ENCODE results near the gene SFSWAP. TPM values are rescaled to one million over a fixed set of nuclear protein-coding genes. Genes with fewer than 3 reads are reported as not detected.
"Not testable (repeated sequence)": the region's sequence is repeated elsewhere in the genome, so short reads cannot be mapped to it uniquely, and the experiment has no call there.

The SFSWAP gene
- polyA plus RNA-seq, 1 donor from 2014 or later: 56.6 TPM

DNA sequence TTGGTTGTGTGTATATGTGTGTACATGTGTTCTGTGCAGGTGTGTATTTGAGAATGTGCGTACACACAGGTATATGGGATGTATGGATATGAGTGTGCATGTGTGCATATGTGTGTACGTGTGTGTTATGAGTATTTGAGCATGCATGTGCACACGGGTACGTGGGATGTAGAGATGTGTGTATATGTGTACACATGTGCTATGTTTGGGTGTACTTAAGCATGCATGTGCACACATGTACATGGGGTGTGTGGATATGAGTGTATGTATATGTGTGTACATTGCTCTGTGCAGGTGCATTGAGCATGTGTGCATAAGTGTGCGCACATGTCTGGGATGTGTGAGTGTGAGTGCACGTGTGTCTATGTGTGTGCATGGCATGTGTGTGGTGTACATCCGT is 34.3 kb upstream of the SFSWAP start:
- Histone ChIP-seq H3K4me3 (ENCODE audit: low read length) (no peak overlapping the region), H3K9ac (ENCODE audit: low read length) (no peak overlapping the region), H3K27me3 (ENCODE audit: insufficient read depth, low read depth, low read length) (no peaks in the 10 kb centered on the region), H3K36me3 (ENCODE audit: insufficient read depth, low read length) (no peaks in the 10 kb centered on the region), H3K9me2 (ENCODE audit: insufficient read depth, low read length) (no peaks in the 10 kb centered on the region), H3K9me3 (ENCODE audit: low read length) (peaks cover 3% of the 10 kb centered on the region), H3K79me2 (replicated peaks; ENCODE audit: insufficient read depth, low read length) (no peaks in the 10 kb centered on the region), H4K20me1 (ENCODE audit: insufficient read depth) (no peaks in the 10 kb centered on the region), H3K4me2 (ENCODE audit: low read length) (no peak overlapping the region), H3K27ac (ENCODE audit: low read length) (no peak overlapping the region), H3F3A (ENCODE audit: insufficient read depth, low read length, poor library complexity, severe bottlenecking) (no peaks in the 10 kb centered on the region), H2AFZ (ENCODE audit: low read depth, low read length) (no peak overlapping the region)
- no peak for TF ChIP-seq POLR2AphosphoS5 (IDR thresholded peaks at IDR 0.05)
- no peak for TF ChIP-seq RAD21 (conservative IDR thresholded peaks at IDR 0.05)
- no peak for TF ChIP-seq MXI1 (conservative IDR thresholded peaks at IDR 0.05; ENCODE audit: poor library complexity, severe bottlenecking)
- TF ChIP-seq TAF1 (IDR thresholded peaks at IDR 0.05; ENCODE audit: low read depth): no peak
- no peak for TF ChIP-seq EZH2 (IDR thresholded peaks at IDR 0.05; ENCODE audit: borderline replicate concordance, insufficient read depth, low read length, poor library complexity, severe bottlenecking)
- TF ChIP-seq, protein P1, sequence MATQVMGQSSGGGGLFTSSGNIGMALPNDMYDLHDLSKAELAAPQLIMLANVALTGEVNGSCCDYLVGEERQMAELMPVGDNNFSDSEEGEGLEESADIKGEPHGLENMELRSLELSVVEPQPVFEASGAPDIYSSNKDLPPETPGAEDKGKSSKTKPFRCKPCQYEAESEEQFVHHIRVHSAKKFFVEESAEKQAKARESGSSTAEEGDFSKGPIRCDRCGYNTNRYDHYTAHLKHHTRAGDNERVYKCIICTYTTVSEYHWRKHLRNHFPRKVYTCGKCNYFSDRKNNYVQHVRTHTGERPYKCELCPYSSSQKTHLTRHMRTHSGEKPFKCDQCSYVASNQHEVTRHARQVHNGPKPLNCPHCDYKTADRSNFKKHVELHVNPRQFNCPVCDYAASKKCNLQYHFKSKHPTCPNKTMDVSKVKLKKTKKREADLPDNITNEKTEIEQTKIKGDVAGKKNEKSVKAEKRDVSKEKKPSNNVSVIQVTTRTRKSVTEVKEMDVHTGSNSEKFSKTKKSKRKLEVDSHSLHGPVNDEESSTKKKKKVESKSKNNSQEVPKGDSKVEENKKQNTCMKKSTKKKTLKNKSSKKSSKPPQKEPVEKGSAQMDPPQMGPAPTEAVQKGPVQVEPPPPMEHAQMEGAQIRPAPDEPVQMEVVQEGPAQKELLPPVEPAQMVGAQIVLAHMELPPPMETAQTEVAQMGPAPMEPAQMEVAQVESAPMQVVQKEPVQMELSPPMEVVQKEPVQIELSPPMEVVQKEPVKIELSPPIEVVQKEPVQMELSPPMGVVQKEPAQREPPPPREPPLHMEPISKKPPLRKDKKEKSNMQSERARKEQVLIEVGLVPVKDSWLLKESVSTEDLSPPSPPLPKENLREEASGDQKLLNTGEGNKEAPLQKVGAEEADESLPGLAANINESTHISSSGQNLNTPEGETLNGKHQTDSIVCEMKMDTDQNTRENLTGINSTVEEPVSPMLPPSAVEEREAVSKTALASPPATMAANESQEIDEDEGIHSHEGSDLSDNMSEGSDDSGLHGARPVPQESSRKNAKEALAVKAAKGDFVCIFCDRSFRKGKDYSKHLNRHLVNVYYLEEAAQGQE (IDR thresholded peaks at IDR 0.05; ENCODE audit: borderline replicate concordance): no peak
- TF ChIP-seq SMC3 (conservative IDR thresholded peaks at IDR 0.05; ENCODE audit: poor library complexity): no peak
- TF ChIP-seq EP300 (conservative IDR thresholded peaks at IDR 0.05; ENCODE audit: poor library complexity, severe bottlenecking): no peak
- TF ChIP-seq, protein P2, sequence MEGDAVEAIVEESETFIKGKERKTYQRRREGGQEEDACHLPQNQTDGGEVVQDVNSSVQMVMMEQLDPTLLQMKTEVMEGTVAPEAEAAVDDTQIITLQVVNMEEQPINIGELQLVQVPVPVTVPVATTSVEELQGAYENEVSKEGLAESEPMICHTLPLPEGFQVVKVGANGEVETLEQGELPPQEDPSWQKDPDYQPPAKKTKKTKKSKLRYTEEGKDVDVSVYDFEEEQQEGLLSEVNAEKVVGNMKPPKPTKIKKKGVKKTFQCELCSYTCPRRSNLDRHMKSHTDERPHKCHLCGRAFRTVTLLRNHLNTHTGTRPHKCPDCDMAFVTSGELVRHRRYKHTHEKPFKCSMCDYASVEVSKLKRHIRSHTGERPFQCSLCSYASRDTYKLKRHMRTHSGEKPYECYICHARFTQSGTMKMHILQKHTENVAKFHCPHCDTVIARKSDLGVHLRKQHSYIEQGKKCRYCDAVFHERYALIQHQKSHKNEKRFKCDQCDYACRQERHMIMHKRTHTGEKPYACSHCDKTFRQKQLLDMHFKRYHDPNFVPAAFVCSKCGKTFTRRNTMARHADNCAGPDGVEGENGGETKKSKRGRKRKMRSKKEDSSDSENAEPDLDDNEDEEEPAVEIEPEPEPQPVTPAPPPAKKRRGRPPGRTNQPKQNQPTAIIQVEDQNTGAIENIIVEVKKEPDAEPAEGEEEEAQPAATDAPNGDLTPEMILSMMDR (IDR thresholded peaks at IDR 0.05; ENCODE audit: poor library complexity, severe bottlenecking): no peak

DNA sequence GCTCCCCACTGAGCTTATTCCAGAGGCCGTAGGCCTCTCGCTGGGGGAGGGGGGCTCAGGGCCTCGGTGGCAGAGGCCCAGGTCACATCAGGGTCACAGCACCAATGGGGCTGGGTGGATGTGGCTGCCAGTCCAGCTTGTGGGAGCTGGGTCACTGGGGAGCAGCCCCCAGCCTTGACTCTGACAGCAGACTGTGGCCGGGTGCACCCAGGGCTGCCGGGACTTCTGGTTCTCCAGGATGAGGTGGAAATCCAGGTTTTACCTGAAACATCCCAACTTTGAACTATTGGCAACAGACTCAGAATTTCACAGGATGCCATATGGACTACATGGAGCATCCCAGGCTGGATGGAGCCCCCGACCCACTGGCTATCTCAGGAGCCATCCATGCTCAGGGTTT is 33.8 kb upstream of the SFSWAP start:
- not testable (repeated sequence) for H3K9ac ChIP-seq (ENCODE audit: low read length)

DNA sequence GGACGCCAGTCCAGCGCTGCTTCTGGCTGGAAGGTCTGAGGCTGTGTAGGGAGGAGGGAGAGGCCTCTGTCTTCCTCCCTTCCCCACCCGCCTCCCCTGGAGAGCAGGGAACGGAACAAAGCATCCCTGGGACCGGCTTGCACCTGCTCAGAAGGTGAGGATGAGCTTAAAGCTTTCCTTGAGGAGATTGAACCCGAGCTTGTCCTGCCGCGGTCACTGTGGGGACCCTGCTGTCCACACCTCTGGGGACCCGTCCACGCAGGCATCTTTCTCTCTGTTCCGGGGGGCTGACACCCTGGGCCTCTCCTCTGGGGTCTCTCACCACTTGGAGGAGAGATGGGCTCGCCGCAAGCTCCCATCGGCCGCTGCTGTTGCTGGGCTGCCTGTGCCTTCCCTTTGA is 33.2 kb upstream of the SFSWAP start:
- H3K27ac ChIP-seq (ENCODE audit: low read length): no peak overlapping the region
- TF ChIP-seq, protein P1 (IDR thresholded peaks at IDR 0.05; ENCODE audit: borderline replicate concordance): no peak
- TF ChIP-seq RAD21 (conservative IDR thresholded peaks at IDR 0.05) (no peak), POLR2AphosphoS5 (IDR thresholded peaks at IDR 0.05) (no peak), EP300 (conservative IDR thresholded peaks at IDR 0.05; ENCODE audit: poor library complexity, severe bottlenecking) (no peak), SMC3 (conservative IDR thresholded peaks at IDR 0.05; ENCODE audit: poor library complexity) (no peak), EZH2 (IDR thresholded peaks at IDR 0.05; ENCODE audit: borderline replicate concordance, insufficient read depth, low read length, poor library complexity, severe bottlenecking) (no peak), TAF1 (IDR thresholded peaks at IDR 0.05; ENCODE audit: low read depth) (no peak), MXI1 (conservative IDR thresholded peaks at IDR 0.05; ENCODE audit: poor library complexity, severe bottlenecking) (no peak)

More for the DNA sequence above, 33.8 kb upstream of the SFSWAP start:
- not testable (repeated sequence) for H3K27me3 ChIP-seq (ENCODE audit: insufficient read depth, low read depth, low read length); H3K9me2 ChIP-seq (ENCODE audit: insufficient read depth, low read length); H3K36me3 ChIP-seq (ENCODE audit: insufficient read depth, low read length); H3K27ac ChIP-seq (ENCODE audit: low read length); H3K79me2 ChIP-seq (replicated peaks; ENCODE audit: insufficient read depth, low read length); H4K20me1 ChIP-seq (ENCODE audit: insufficient read depth); H3K9me3 ChIP-seq (ENCODE audit: low read length); H2AFZ ChIP-seq (ENCODE audit: low read depth, low read length); H3K4me2 ChIP-seq (ENCODE audit: low read length); H3F3A ChIP-seq (ENCODE audit: insufficient read depth, low read length, poor library complexity, severe bottlenecking); H3K4me3 ChIP-seq (ENCODE audit: low read length)

More for the DNA sequence above, 33.2 kb upstream of the SFSWAP start:
- Histone ChIP-seq H3K9ac (ENCODE audit: low read length) (no peak overlapping the region), H2AFZ (ENCODE audit: low read depth, low read length) (no peak overlapping the region), H3K36me3 (ENCODE audit: insufficient read depth, low read length) (no peaks in the 10 kb centered on the region), H3K79me2 (replicated peaks; ENCODE audit: insufficient read depth, low read length) (no peaks in the 10 kb centered on the region), H3K27me3 (ENCODE audit: insufficient read depth, low read depth, low read length) (no peaks in the 10 kb centered on the region), H4K20me1 (ENCODE audit: insufficient read depth) (no peaks in the 10 kb centered on the region), H3K9me3 (ENCODE audit: low read length) (peaks cover 3% of the 10 kb centered on the region), H3F3A (ENCODE audit: insufficient read depth, low read length, poor library complexity, severe bottlenecking) (no peaks in the 10 kb centered on the region), H3K4me2 (ENCODE audit: low read length) (no peak overlapping the region), H3K4me3 (ENCODE audit: low read length) (no peak overlapping the region), H3K9me2 (ENCODE audit: insufficient read depth, low read length) (no peaks in the 10 kb centered on the region)

All from neural cell (in vitro differentiated cells).